ENCODE data around the gene SPP1. TPM values are rescaled to one million over a fixed set of nuclear protein-coding genes. Genes with fewer than 3 reads are reported as not detected.

The SPP1 gene
- total and polyA plus RNA-seq, 5 donors from 2014 or later, result 0.56 TPM; not detected in 4

- Histone ChIP-seq H3K27ac (ENCODE audit: insufficient read depth, low read length, poor library complexity, severe bottlenecking) (no peak overlapping the region), H3K9me3 (ENCODE audit: control insufficient read depth in 2 of 2, low read length in 2 of 2) (no peaks in the 10 kb centered on the region), H3K4me1 (ENCODE audit: control insufficient read depth, insufficient read depth, low read length, poor library complexity, severe bottlenecking) (no peaks in the 10 kb centered on the region), H3K4me3 (ENCODE audit: low read depth, low read length) (no peak overlapping the region), H3K27me3 (ENCODE audit: control insufficient read depth, insufficient read depth, low read length) (peaks cover 15% of the 10 kb centered on the region), H3K36me3 (ENCODE audit: control insufficient read depth, insufficient read depth, low read length) (no peaks in the 10 kb centered on the region)
- no peak overlapping the region for H3K27ac Mint-ChIP-seq
- no peak overlapping the region for H3K4me3 Mint-ChIP-seq
- DNase-seq, result no peak
- H3K4me1 Mint-ChIP-seq, result peaks cover 0 to 4% (median 1%) of the 10 kb centered on the region in 4 donors
- H3K27me3 Mint-ChIP-seq, result peaks cover 39% of the 10 kb centered on the region
- H3K36me3 Mint-ChIP-seq, result no peaks in the 10 kb centered on the region
- no peak for ATAC-seq (ENCODE audit: low read depth in 2 of 2)
- H3K9me3 Mint-ChIP-seq, result peaks cover 0 to 1% (median 0%) of the 10 kb centered on the region in 7 donors
Measured at GRCh38 chr4:87982446-87983010, 7.0 kb downstream of the SPP1 start.

GRCh38 chr4:87983996-87984395, 8.5 kb downstream of the SPP1 start:
- Mint-ChIP-seq H3K9me3 (peaks cover 0 to 1% (median 0%) of the 10 kb centered on the region in 7 donors), H3K36me3 (no peaks in the 10 kb centered on the region), H3K27me3 (peaks cover 36% of the 10 kb centered on the region), H3K27ac (peak overlapping the region in 1 of 3 donors; percentile 46), H3K4me1 (peaks cover 2 to 4% (median 3%) of the 10 kb centered on the region in 4 donors), H3K4me3 (no peak overlapping the region)
- Histone ChIP-seq H3K9me3 (ENCODE audit: control insufficient read depth in 2 of 2, low read length in 2 of 2) (no peaks in the 10 kb centered on the region), H3K27ac (ENCODE audit: insufficient read depth, low read length, poor library complexity, severe bottlenecking) (no peak overlapping the region), H3K4me3 (ENCODE audit: low read depth, low read length) (no peak overlapping the region), H3K4me1 (ENCODE audit: control insufficient read depth, insufficient read depth, low read length, poor library complexity, severe bottlenecking) (no peaks in the 10 kb centered on the region), H3K36me3 (ENCODE audit: control insufficient read depth, insufficient read depth, low read length) (no peaks in the 10 kb centered on the region), H3K27me3 (ENCODE audit: control insufficient read depth, insufficient read depth, low read length) (peaks cover 12% of the 10 kb centered on the region)
- no peak for DNase-seq
- no peak for ATAC-seq (ENCODE audit: low read depth in 2 of 2)

GRCh38 chr4:87985097-87985886, 9.8 kb downstream of the SPP1 start:
- Mint-ChIP-seq H3K4me3 (no peak overlapping the region), H3K36me3 (no peaks in the 10 kb centered on the region), H3K27ac (no peak overlapping the region), H3K9me3 (peaks cover 0 to 1% (median 0%) of the 10 kb centered on the region in 7 donors), H3K4me1 (peaks cover 8 to 16% (median 9%) of the 10 kb centered on the region in 4 donors), H3K27me3 (peaks cover 36% of the 10 kb centered on the region)
- ATAC-seq (ENCODE audit: low read depth in 2 of 2), result peak; percentile 92 to 96
- DNase-seq, result peak in 1 of 3 donors; percentile 77
- Histone ChIP-seq H3K4me1 (ENCODE audit: control insufficient read depth, insufficient read depth, low read length, poor library complexity, severe bottlenecking) (no peaks in the 10 kb centered on the region), H3K27me3 (ENCODE audit: control insufficient read depth, insufficient read depth, low read length) (peaks cover 8% of the 10 kb centered on the region), H3K27ac (ENCODE audit: insufficient read depth, low read length, poor library complexity, severe bottlenecking) (no peak overlapping the region), H3K36me3 (ENCODE audit: control insufficient read depth, insufficient read depth, low read length) (no peaks in the 10 kb centered on the region), H3K9me3 (ENCODE audit: control insufficient read depth in 2 of 2, low read length in 2 of 2) (no peaks in the 10 kb centered on the region), H3K4me3 (ENCODE audit: low read depth, low read length) (no peak overlapping the region)

GRCh38 chr4:87985887-87986200, 10.3 kb downstream of the SPP1 start:
- ATAC-seq (ENCODE audit: low read depth in 2 of 2) (no peak), DNase-seq (no peak)
- H3K36me3 Mint-ChIP-seq, result no peaks in the 10 kb centered on the region
- Histone ChIP-seq H3K4me3 (ENCODE audit: low read depth, low read length) (no peak overlapping the region), H3K27me3 (ENCODE audit: control insufficient read depth, insufficient read depth, low read length) (peaks cover 4% of the 10 kb centered on the region), H3K27ac (ENCODE audit: insufficient read depth, low read length, poor library complexity, severe bottlenecking) (no peak overlapping the region), H3K9me3 (ENCODE audit: control insufficient read depth in 2 of 2, low read length in 2 of 2) (no peaks in the 10 kb centered on the region), H3K4me1 (ENCODE audit: control insufficient read depth, insufficient read depth, low read length, poor library complexity, severe bottlenecking) (peaks cover 5% of the 10 kb centered on the region), H3K36me3 (ENCODE audit: control insufficient read depth, insufficient read depth, low read length) (no peaks in the 10 kb centered on the region)
- H3K9me3 Mint-ChIP-seq, result peaks cover 0 to 1% (median 0%) of the 10 kb centered on the region in 7 donors
- H3K4me3 Mint-ChIP-seq, result no peak overlapping the region
- H3K27ac Mint-ChIP-seq, result no peak overlapping the region
- peaks cover 36% of the 10 kb centered on the region for H3K27me3 Mint-ChIP-seq
- peaks cover 8 to 21% (median 13%) of the 10 kb centered on the region in 4 donors for H3K4me1 Mint-ChIP-seq

- H3K27ac Mint-ChIP-seq, result no peak overlapping the region
Measured at GRCh38 chr4:87986508-87986907, 11.0 kb downstream of the SPP1 start.

GRCh38 chr4:87989765-87990164, 14.3 kb downstream of the SPP1 start:
- Histone ChIP-seq H3K4me1 (ENCODE audit: control insufficient read depth, insufficient read depth, low read length, poor library complexity, severe bottlenecking) (peaks cover 16% of the 10 kb centered on the region), H3K4me3 (ENCODE audit: low read depth, low read length) (no peak overlapping the region), H3K27me3 (ENCODE audit: control insufficient read depth, insufficient read depth, low read length) (peaks cover 5% of the 10 kb centered on the region), H3K27ac (ENCODE audit: insufficient read depth, low read length, poor library complexity, severe bottlenecking) (no peak overlapping the region), H3K36me3 (ENCODE audit: control insufficient read depth, insufficient read depth, low read length) (no peaks in the 10 kb centered on the region), H3K9me3 (ENCODE audit: control insufficient read depth in 2 of 2, low read length in 2 of 2) (no peaks in the 10 kb centered on the region)
- H3K36me3 Mint-ChIP-seq, result no peaks in the 10 kb centered on the region
- peaks cover 34% of the 10 kb centered on the region for H3K27me3 Mint-ChIP-seq
- H3K9me3 Mint-ChIP-seq, result no peaks in the 10 kb centered on the region
- H3K27ac Mint-ChIP-seq, result no peak overlapping the region
- no peak overlapping the region for H3K4me3 Mint-ChIP-seq
- no peak for ATAC-seq (ENCODE audit: low read depth in 2 of 2)
- no peak for DNase-seq
- H3K4me1 Mint-ChIP-seq, result peaks cover 16 to 59% (median 33%) of the 10 kb centered on the region in 4 donors

More at GRCh38 chr4:87986508-87986907, 11.0 kb downstream of the SPP1 start:
- Histone ChIP-seq H3K9me3 (ENCODE audit: control insufficient read depth in 2 of 2, low read length in 2 of 2) (no peaks in the 10 kb centered on the region), H3K4me1 (ENCODE audit: control insufficient read depth, insufficient read depth, low read length, poor library complexity, severe bottlenecking) (peaks cover 8% of the 10 kb centered on the region), H3K4me3 (ENCODE audit: low read depth, low read length) (no peak overlapping the region), H3K27me3 (ENCODE audit: control insufficient read depth, insufficient read depth, low read length) (peaks cover 4% of the 10 kb centered on the region), H3K36me3 (ENCODE audit: control insufficient read depth, insufficient read depth, low read length) (no peaks in the 10 kb centered on the region), H3K27ac (ENCODE audit: insufficient read depth, low read length, poor library complexity, severe bottlenecking) (no peak overlapping the region)
- Mint-ChIP-seq H3K9me3 (peaks cover 0 to 1% (median 0%) of the 10 kb centered on the region in 7 donors), H3K4me1 (peaks cover 11 to 28% (median 18%) of the 10 kb centered on the region in 4 donors), H3K36me3 (no peaks in the 10 kb centered on the region), H3K27me3 (peaks cover 32% of the 10 kb centered on the region), H3K4me3 (no peak overlapping the region)
- DNase-seq (no peak), ATAC-seq (ENCODE audit: low read depth in 2 of 2) (no peak)

GRCh38 chr4:87995435-87995834, 19.9 kb downstream of the SPP1 start:
- Mint-ChIP-seq H3K36me3 (no peaks in the 10 kb centered on the region), H3K27ac (peak overlapping the region in 1 of 3 donors; percentile 45), H3K27me3 (peaks cover 16% of the 10 kb centered on the region), H3K4me3 (no peak overlapping the region), H3K4me1 (peaks cover 8 to 43% (median 23%) of the 10 kb centered on the region in 4 donors), H3K9me3 (peaks cover 0 to under 1% (median 0%) of the 10 kb centered on the region in 7 donors)
- ATAC-seq (ENCODE audit: low read depth in 2 of 2), result no peak
- peaks cover 13% of the 10 kb centered on the region for H3K27me3 ChIP-seq (ENCODE audit: control insufficient read depth, insufficient read depth, low read length)
- peaks cover 15% of the 10 kb centered on the region for H3K4me1 ChIP-seq (ENCODE audit: control insufficient read depth, insufficient read depth, low read length, poor library complexity, severe bottlenecking)
- H3K4me3 ChIP-seq (ENCODE audit: low read depth, low read length), result no peak overlapping the region
- H3K27ac ChIP-seq (ENCODE audit: insufficient read depth, low read length, poor library complexity, severe bottlenecking), result no peak overlapping the region
- no peak for DNase-seq
- H3K9me3 ChIP-seq (ENCODE audit: control insufficient read depth in 2 of 2, low read length in 2 of 2), result no peaks in the 10 kb centered on the region
- H3K36me3 ChIP-seq (ENCODE audit: control insufficient read depth, insufficient read depth, low read length), result no peaks in the 10 kb centered on the region

All from CD4-positive, CD25-positive, alpha-beta regulatory T cell (primary cell).